ENCODE measurements around the gene TMEM196. TPM values are rescaled to one million over a fixed set of nuclear protein-coding genes. Genes with fewer than 3 reads are reported as not detected.

Gene TMEM196
- 1 to 10 TPM in 1 of 4 donors, not detected in 3; 1.0 TPM for total RNA-seq

- TF ChIP-seq POLR2A (IDR thresholded peaks at IDR 0.05) (no peak), CTCF (IDR thresholded peaks at IDR 0.05) (no peak)
- peak within 1 kb of the TSS in 1 of 2 donors; percentile 25 for H3K4me3 ChIP-seq
- H3K9me3 ChIP-seq = no peaks in the 10 kb centered on the region
- peaks cover 2 to 18% of the 10 kb centered on the region in 2 donors for H3K27me3 ChIP-seq
- no peak within 1 kb of the TSS for H3K27ac ChIP-seq
- intact Hi-C loops (cut with DNase I; ENCODE audit: low total_unique reads) = no loop called here
- H3K36me3 ChIP-seq = no peaks in the 10 kb centered on the region
- no peaks in the 10 kb centered on the region for H3K4me1 ChIP-seq
- peak; percentile 23 to 34 for DNase-seq
Measured at GRCh38 chr7:19772841-19773760, at the start of gene TMEM196. Gene TMEM196, minus strand, starts transcription at chr7:19773617. Its CDS starts 921 bp downstream, at chr7:19772696.

- Histone ChIP-seq H3K36me3 (no peaks in the 10 kb centered on the region), H3K27ac (no peak overlapping the region), H3K4me3 (no peak overlapping the region), H3K27me3 (no peaks in the 10 kb centered on the region), H3K9me3 (no peaks in the 10 kb centered on the region), H3K4me1 (no peaks in the 10 kb centered on the region)
- DNase-seq = no peak
- intact Hi-C loops (cut with DNase I; ENCODE audit: low total_unique reads) = no loop called here
- no peak for TF ChIP-seq CTCF (IDR thresholded peaks at IDR 0.05)
- TF ChIP-seq POLR2A (IDR thresholded peaks at IDR 0.05) = no peak
Measured at GRCh38 chr7:19816128-19816527, 42.7 kb upstream of the TMEM196 start.

- Histone ChIP-seq H3K9me3 (no peaks in the 10 kb centered on the region), H3K27ac (no peak overlapping the region), H3K36me3 (no peaks in the 10 kb centered on the region), H3K4me1 (no peaks in the 10 kb centered on the region), H3K4me3 (no peak overlapping the region), H3K27me3 (no peaks in the 10 kb centered on the region)
- intact Hi-C loops (cut with DNase I; ENCODE audit: low total_unique reads) = no loop called here
- TF ChIP-seq CTCF (IDR thresholded peaks at IDR 0.05) (no peak), POLR2A (IDR thresholded peaks at IDR 0.05) (no peak)
- DNase-seq = no peak
Measured at GRCh38 chr7:19815546-19815945, 42.1 kb upstream of the TMEM196 start.

GRCh38 chr7:19814776-19815175, 41.4 kb upstream of the TMEM196 start:
- no peaks in the 10 kb centered on the region for H3K9me3 ChIP-seq
- TF ChIP-seq POLR2A (IDR thresholded peaks at IDR 0.05) (no peak), CTCF (IDR thresholded peaks at IDR 0.05) (no peak)
- intact Hi-C loops (cut with DNase I; ENCODE audit: low total_unique reads) = no loop called here

GRCh38 chr7:19811386-19811785, 38.0 kb upstream of the TMEM196 start:
- intact Hi-C loops (cut with DNase I; ENCODE audit: low total_unique reads) = no loop called here
- Histone ChIP-seq H3K27ac (no peak overlapping the region), H3K27me3 (no peaks in the 10 kb centered on the region), H3K9me3 (no peaks in the 10 kb centered on the region), H3K36me3 (no peaks in the 10 kb centered on the region), H3K4me1 (no peaks in the 10 kb centered on the region), H3K4me3 (no peak overlapping the region)
- DNase-seq = no peak
- TF ChIP-seq POLR2A (IDR thresholded peaks at IDR 0.05) (no peak), CTCF (IDR thresholded peaks at IDR 0.05) (no peak)

More at GRCh38 chr7:19814776-19815175, 41.4 kb upstream of the TMEM196 start:
- Histone ChIP-seq H3K4me1 (no peaks in the 10 kb centered on the region), H3K4me3 (no peak overlapping the region), H3K36me3 (no peaks in the 10 kb centered on the region), H3K27me3 (no peaks in the 10 kb centered on the region), H3K27ac (no peak overlapping the region)
- no peak for DNase-seq
